ENCODE results near the gene TRAPPC2.

TRAPPC2 gene

GRCh38 chrX:13750204-13750603 is 15.8 kb upstream of the TRAPPC2 start:
- Histone ChIP-seq H3K4me3 (IDR thresholded peaks at IDR 0.05; ENCODE audit: insufficient read depth, low read depth, low read length) (no peak overlapping the region), H4K20me1 (ENCODE audit: insufficient read depth) (no peaks in the 10 kb centered on the region), H3K27me3 (ENCODE audit: insufficient read depth, low read depth) (no peaks in the 10 kb centered on the region), H3K4me2 (peak overlapping the region; percentile 27; the same call in 1 of the 2 replicates), H3K4me1 (ENCODE audit: low read depth, poor library complexity, severe bottlenecking) (peaks cover 47% of the 10 kb centered on the region), H3K36me3 (ENCODE audit: insufficient read depth) (no peaks in the 10 kb centered on the region), H3K27ac (peak overlapping the region; percentile 21; the same call in 1 of the 2 replicates), H3K9ac (no peak overlapping the region), H3K79me2 (ENCODE audit: insufficient read depth, low read depth) (no peaks in the 10 kb centered on the region), H2AFZ (ENCODE audit: low read depth) (no peak overlapping the region)
- peak; percentile 66 for TF ChIP-seq CTCF (conservative IDR thresholded peaks at IDR 0.05; ENCODE audit: low read depth, low read length)

- Histone ChIP-seq H3K4me3 (IDR thresholded peaks at IDR 0.05; ENCODE audit: insufficient read depth, low read depth, low read length) (no peak overlapping the region), H3K27ac (no peak overlapping the region), H2AFZ (ENCODE audit: low read depth) (no peak overlapping the region), H3K4me2 (no peak overlapping the region), H4K20me1 (ENCODE audit: insufficient read depth) (no peaks in the 10 kb centered on the region), H3K4me1 (ENCODE audit: low read depth, poor library complexity, severe bottlenecking) (peaks cover 59% of the 10 kb centered on the region), H3K27me3 (ENCODE audit: insufficient read depth, low read depth) (no peaks in the 10 kb centered on the region), H3K36me3 (ENCODE audit: insufficient read depth) (no peaks in the 10 kb centered on the region), H3K9ac (no peak overlapping the region), H3K79me2 (ENCODE audit: insufficient read depth, low read depth) (no peaks in the 10 kb centered on the region)
- no peak for TF ChIP-seq CTCF (conservative IDR thresholded peaks at IDR 0.05; ENCODE audit: low read depth, low read length)
Observed at GRCh38 chrX:13748486-13748885, 14.1 kb upstream of the TRAPPC2 start.

- Histone ChIP-seq H3K27ac (no peak overlapping the region), H2AFZ (ENCODE audit: low read depth) (no peak overlapping the region), H3K4me2 (no peak overlapping the region), H4K20me1 (ENCODE audit: insufficient read depth) (no peaks in the 10 kb centered on the region), H3K27me3 (ENCODE audit: insufficient read depth, low read depth) (no peaks in the 10 kb centered on the region), H3K4me3 (IDR thresholded peaks at IDR 0.05; ENCODE audit: insufficient read depth, low read depth, low read length) (no peak overlapping the region), H3K79me2 (ENCODE audit: insufficient read depth, low read depth) (no peaks in the 10 kb centered on the region), H3K4me1 (ENCODE audit: low read depth, poor library complexity, severe bottlenecking) (peaks cover 60% of the 10 kb centered on the region), H3K36me3 (ENCODE audit: insufficient read depth) (no peaks in the 10 kb centered on the region), H3K9ac (no peak overlapping the region)
- TF ChIP-seq CTCF (conservative IDR thresholded peaks at IDR 0.05; ENCODE audit: low read depth, low read length): peak; percentile 47
Observed at GRCh38 chrX:13747836-13748235, 13.4 kb upstream of the TRAPPC2 start.

GRCh38 chrX:13742397-13743176 is 8.2 kb upstream of the TRAPPC2 start:
- Histone ChIP-seq H3K27me3 (ENCODE audit: insufficient read depth, low read depth) (no peaks in the 10 kb centered on the region), H3K27ac (peak overlapping the region; percentile 74), H3K79me2 (ENCODE audit: insufficient read depth, low read depth) (no peaks in the 10 kb centered on the region), H3K4me3 (IDR thresholded peaks at IDR 0.05; ENCODE audit: insufficient read depth, low read depth, low read length) (no peak overlapping the region), H3K36me3 (ENCODE audit: insufficient read depth) (no peaks in the 10 kb centered on the region), H2AFZ (ENCODE audit: low read depth) (no peak overlapping the region), H3K4me1 (ENCODE audit: low read depth, poor library complexity, severe bottlenecking) (peaks cover 46% of the 10 kb centered on the region), H3K4me2 (peak overlapping the region; percentile 81), H4K20me1 (ENCODE audit: insufficient read depth) (no peaks in the 10 kb centered on the region), H3K9ac (peak overlapping the region; percentile 29; the same call in 1 of the 2 replicates)
- no peak for TF ChIP-seq CTCF (conservative IDR thresholded peaks at IDR 0.05; ENCODE audit: low read depth, low read length)

Measured in KMS-11 (cell line).